GM19193 (cell line): Measurements from ENCODE around the gene NECAB3.

Source experiments
- POLR2A ChIP-seq: IDR thresholded peaks from 4 replicates; pipeline ENCODE4 v1.6.1; 2011; ENCODE audit not compliant: insufficient read depth, insufficient read length; ENCODE audit errors: extremely low read depth

NECAB3 gene

GRCh38 chr20:33653900-33654596 is 20.2 kb downstream of the NECAB3 start:
- TF ChIP-seq POLR2A = no peak

GRCh38 chr20:33653218-33653899 is 20.9 kb downstream of the NECAB3 start:
- no peak for TF ChIP-seq POLR2A

DNA sequence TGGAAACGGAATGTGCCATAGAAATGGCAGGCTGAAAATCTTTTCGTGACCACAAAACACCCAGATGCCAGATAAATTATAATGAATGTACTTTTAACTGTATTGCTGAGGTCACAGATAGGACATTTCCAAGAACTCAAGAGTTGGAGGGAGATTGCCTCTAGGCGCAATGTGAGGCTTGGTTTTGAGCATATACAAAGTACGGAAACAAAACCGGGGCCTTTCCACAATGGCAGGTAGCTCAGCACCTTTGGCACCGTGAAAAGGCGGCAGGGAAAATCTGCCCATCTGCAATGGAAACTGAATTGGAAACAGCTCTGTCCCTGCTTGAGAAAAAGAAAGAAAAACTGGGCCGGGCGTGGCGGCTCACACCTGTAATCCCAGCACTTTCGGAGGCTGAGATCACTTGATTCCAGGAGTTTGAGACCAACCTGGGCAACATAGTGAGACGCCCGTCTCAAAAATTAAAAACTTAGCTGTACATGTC is 22.6 kb downstream of the NECAB3 start:
- TF ChIP-seq POLR2A = no peak

GRCh38 chr20:33650753-33651561 is 23.3 kb downstream of the NECAB3 start:
- TF ChIP-seq POLR2A = no peak

DNA sequence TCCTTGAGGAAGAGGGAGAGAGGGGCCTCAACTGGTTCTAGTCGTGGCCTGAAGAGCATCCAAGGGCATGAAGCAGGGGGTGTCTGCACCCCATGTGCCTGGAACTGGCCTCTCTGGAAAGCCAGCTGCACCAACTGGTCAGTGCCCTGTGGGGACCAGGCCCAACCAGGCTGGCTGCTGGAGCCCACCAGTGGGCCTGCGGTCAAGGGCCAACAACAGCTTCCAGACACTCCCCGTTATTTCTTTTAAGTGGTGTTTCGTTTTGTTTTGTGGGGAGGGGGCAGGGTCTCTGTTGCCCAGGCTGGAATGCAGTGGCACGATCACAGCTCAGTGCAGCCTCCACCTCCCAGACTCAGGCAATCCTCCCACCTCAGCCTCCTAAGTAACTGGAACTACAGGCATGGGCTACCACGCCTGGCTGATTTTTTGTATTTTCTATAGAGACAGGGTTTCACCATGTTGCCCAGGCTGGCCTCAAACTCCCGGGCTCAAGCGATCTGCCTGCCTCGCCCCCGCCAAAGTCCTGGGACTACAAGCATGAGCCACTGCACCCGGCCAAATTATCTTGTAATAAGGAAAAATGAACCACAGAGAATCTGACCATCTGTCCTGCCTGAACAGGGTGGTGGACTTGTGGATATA is 24.0 kb downstream of the NECAB3 start:
- no peak for TF ChIP-seq POLR2A

GRCh38 chr20:33649201-33649681 is 25.0 kb downstream of the NECAB3 start:
- no peak for TF ChIP-seq POLR2A

GRCh38 chr20:33648396-33649004 is 25.7 kb downstream of the NECAB3 start:
- no peak for TF ChIP-seq POLR2A

GRCh38 chr20:33647603-33648395 is 26.4 kb downstream of the NECAB3 start:
- TF ChIP-seq POLR2A = no peak

- TF ChIP-seq POLR2A = no peak
Observed at GRCh38 chr20:33646191-33646590, 28.0 kb downstream of the NECAB3 start.

DNA sequence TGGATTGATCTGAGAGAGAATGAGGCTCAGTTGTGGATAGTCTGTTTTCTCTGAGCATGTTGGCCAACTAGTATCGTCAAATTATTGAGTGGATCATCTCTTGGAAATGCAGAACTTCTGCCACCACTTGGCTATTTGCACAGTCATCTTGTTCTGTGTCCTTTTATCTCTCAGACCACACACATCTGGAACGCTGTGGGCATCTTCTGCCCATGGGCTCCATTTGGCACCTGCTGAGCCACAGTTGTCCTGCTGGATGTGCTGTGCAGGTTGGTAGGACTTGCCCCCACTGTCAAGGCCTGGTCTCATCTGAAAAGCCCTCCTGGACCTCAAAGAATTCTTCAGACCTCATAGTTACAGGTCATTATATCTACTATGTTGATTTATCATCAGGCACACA is 28.8 kb downstream of the NECAB3 start:
- TF ChIP-seq POLR2A = no peak

- TF ChIP-seq POLR2A = no peak
Observed at GRCh38 chr20:33645072-33645358, 29.2 kb downstream of the NECAB3 start.

- no peak for TF ChIP-seq POLR2A
Observed at GRCh38 chr20:33644313-33645071, 29.7 kb downstream of the NECAB3 start.

DNA sequence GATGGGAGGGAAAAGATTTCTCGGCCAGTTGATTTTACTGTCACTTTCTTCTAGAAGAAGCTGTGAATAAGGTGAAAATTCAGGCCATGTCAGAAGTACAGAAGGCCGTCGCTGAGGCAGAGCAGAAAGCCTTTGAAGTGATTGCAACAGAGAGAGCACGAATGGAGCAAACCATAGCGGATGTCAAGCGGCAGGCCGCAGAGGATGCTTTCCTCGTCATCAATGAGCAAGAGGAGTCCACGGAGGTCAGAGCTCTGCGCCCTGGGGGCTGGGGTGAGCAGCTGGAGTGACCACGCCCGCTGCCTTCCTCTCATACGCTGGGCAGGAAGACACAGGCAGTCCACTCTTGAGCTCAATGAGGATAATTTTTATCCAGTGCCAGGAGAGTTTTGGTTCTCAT is 33.9 kb downstream of the NECAB3 start:
- no peak for TF ChIP-seq POLR2A
